ENCODE results near the gene FAM187B.

DNA sequence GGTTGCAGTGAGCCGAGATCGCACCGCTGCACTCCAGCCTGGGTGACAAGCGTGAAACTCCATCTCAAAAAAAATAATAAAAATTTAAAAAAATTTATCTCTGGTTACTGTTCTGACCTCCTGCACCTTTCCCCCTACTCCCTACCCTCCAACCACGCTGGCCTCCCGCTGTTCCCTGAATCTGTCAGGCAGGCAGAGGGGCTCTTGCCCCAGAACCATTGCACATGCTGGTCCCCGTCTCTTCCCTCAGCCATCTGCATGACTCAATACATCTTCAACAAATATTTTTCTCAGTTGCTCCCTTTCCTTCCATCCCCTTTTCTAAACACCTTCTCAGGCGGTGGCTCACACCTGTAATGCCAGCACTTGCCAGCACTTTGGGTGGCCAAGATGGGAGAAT, 1.1 kb upstream of the FAM187B start:
- TF ChIP-seq, protein P1, sequence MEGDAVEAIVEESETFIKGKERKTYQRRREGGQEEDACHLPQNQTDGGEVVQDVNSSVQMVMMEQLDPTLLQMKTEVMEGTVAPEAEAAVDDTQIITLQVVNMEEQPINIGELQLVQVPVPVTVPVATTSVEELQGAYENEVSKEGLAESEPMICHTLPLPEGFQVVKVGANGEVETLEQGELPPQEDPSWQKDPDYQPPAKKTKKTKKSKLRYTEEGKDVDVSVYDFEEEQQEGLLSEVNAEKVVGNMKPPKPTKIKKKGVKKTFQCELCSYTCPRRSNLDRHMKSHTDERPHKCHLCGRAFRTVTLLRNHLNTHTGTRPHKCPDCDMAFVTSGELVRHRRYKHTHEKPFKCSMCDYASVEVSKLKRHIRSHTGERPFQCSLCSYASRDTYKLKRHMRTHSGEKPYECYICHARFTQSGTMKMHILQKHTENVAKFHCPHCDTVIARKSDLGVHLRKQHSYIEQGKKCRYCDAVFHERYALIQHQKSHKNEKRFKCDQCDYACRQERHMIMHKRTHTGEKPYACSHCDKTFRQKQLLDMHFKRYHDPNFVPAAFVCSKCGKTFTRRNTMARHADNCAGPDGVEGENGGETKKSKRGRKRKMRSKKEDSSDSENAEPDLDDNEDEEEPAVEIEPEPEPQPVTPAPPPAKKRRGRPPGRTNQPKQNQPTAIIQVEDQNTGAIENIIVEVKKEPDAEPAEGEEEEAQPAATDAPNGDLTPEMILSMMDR (IDR thresholded peaks at IDR 0.05; ENCODE audit: insufficient read depth, low read length) = no peak
- no peak for TF ChIP-seq POLR2AphosphoS5 (IDR thresholded peaks at IDR 0.05; ENCODE audit: low read depth)

Data from HL-60 (cell line).